HepG2 (cell line): Measurements from ENCODE around the gene SEC14L1. TPM values are rescaled to one million over a fixed set of nuclear protein-coding genes. Genes with fewer than 3 reads are reported as not detected.
"Not testable (repeated sequence)": the region's sequence is repeated elsewhere in the genome, so short reads cannot be mapped to it uniquely, and the experiment has no call there.

Experiments used
- ATAC-seq: fragments of 200-7000 bp; cut with Tn5 transposase; 3 replicates; pipeline ENCODE4 v1.9.1; 2020; ENCODE audit warnings: mild to moderate bottlenecking, moderate library complexity
- BruUV-seq: library from RNA; stranded (reverse); fragments of 400-500 nt; replicated peaks from 2 replicates; lab custom pipeline; 2021; lab: Mats Ljungman, UMichigan
- CTCF ChIA-PET: fragments of 300-600 bp; formaldehyde crosslinking; extraction: SDS; loops from one replicate; lab custom pipeline; 2021; ENCODE audit warnings: low total read pairs, inconsistent platforms, low intra/inter-chr PET ratio; lab: Yijun Ruan, JAX
- POLR2A ChIA-PET: fragments of 350-600 bp; sonication (Branson Sonifier 250); formaldehyde crosslinking; loops from one replicate; lab custom pipeline; 2020; ENCODE audit warnings: antibody characterized with exemption, inconsistent platforms; lab: Yijun Ruan, JAX
- DNase-seq: peaks from one replicate; pipeline ENCODE4 v3.0.0-alpha.2; 2015; ENCODE audit warnings: low spot score
- FAIRE-seq: peaks from 3 replicates; lab custom pipeline; 2011; peaks lifted over from hg19 to GRCh38; lab: Jason Lieb, UNC
- H2AFZ ChIP-seq: one replicate; pipeline ENCODE4 v1.6.1; 2011; ENCODE audit warnings: low read length, inconsistent platforms
- H3K27ac ChIP-seq: fragments of 300-600 bp; 3 replicates; pipeline ENCODE4 v1.8.0; 2011; ENCODE audit warnings: mixed run types, mild to moderate bottlenecking, mixed read lengths, low read length, inconsistent platforms; ENCODE audit not compliant: insufficient read depth; ENCODE audit errors: extremely low read length
- H3K27me3 ChIP-seq, 2 experiments: fragments of 200-600 bp in 1 of 2; 2 replicates in 1 of 2; 3 replicates in 1 of 2; pipeline versions ENCODE4 v1.6.0 to v1.8.0; 2011; ENCODE audit warnings: low read length in 2 of 2, mild to moderate bottlenecking in 2 of 2, moderate library complexity in 2 of 2, inconsistent platforms in 1 of 2; ENCODE audit not compliant: insufficient read depth in 2 of 2, control insufficient read depth in 1 of 2
- H3K36me3 ChIP-seq, 2 experiments: fragments of 200-600 bp in 1 of 2; replicated peaks in 1 of 2; 2 replicates in 1 of 2; 3 replicates in 1 of 2; pipeline versions ENCODE4 v1.5.1 to v1.8.0; 2011; ENCODE audit warnings: low read length in 2 of 2, inconsistent platforms in 1 of 2; ENCODE audit not compliant: insufficient read depth in 2 of 2, control insufficient read depth in 1 of 2
- H3K4me1 ChIP-seq: 2 replicates; pipeline ENCODE4 v1.5.1; 2012; ENCODE audit warnings: low read length, inconsistent platforms; ENCODE audit not compliant: insufficient read depth
- H3K4me2 ChIP-seq: 2 replicates; pipeline ENCODE4 v1.6.0; 2011; ENCODE audit warnings: low read depth, low read length, inconsistent platforms
- H3K4me3 ChIP-seq, 3 experiments: fragments of 200-600 bp in 1 of 3; sonication (generic), shearing (Covaris generic) in 1 of 3; replicated peaks in 1 of 3; 2 replicates each; pipeline ENCODE4 v1.5.1; 2011 to 2016; ENCODE audit warnings: low read length in 3 of 3, inconsistent platforms in 2 of 3, low read depth in 2 of 3, mild to moderate bottlenecking in 2 of 3, control low read depth in 1 of 3, mixed read lengths in 1 of 3; ENCODE audit not compliant: insufficient read depth in 1 of 3
- H3K79me2 ChIP-seq: one replicate; pipeline ENCODE4 v1.6.1; 2011; ENCODE audit warnings: low read length, inconsistent platforms; ENCODE audit not compliant: insufficient read depth
- H3K9ac ChIP-seq: 2 replicates; pipeline ENCODE4 v1.6.0; 2011; ENCODE audit warnings: mild to moderate bottlenecking, low read depth, low read length, inconsistent platforms; ENCODE audit not compliant: insufficient read depth
- H3K9me3 ChIP-seq: 2 replicates; pipeline ENCODE4 v1.5.1; 2012; ENCODE audit warnings: mild to moderate bottlenecking, low read length
- H4K20me1 ChIP-seq: 2 replicates; pipeline ENCODE4 v1.6.0; 2011; ENCODE audit warnings: inconsistent platforms, mild to moderate bottlenecking, low read length, moderate library complexity; ENCODE audit not compliant: insufficient read depth
- FOXA1 ChIP-seq, 2 experiments: fragments of 450-650 bp in 1 of 2; sonication (generic) in 1 of 2; formaldehyde crosslinking in 1 of 2; IDR thresholded peaks; 2 replicates each; pipeline versions ENCODE4 v1.4.0 to v1.6.1; 2016 to 2020; ENCODE audit warnings: missing genetic modification reagents in 1 of 2
- FOXO4 ChIP-seq: sonication (generic); formaldehyde crosslinking; conservative IDR thresholded peaks from 2 replicates; pipeline ENCODE4 v1.8.1; 2023; ENCODE audit warnings: missing genetic modification reagents
- HNF1B ChIP-seq: sonication (generic); formaldehyde crosslinking; IDR thresholded peaks from 2 replicates; pipeline ENCODE4 v1.5.1; 2020; ENCODE audit warnings: mild to moderate bottlenecking, moderate library complexity, missing genetic modification reagents
- KAT7 ChIP-seq: IDR thresholded peaks from 2 replicates; pipeline ENCODE4 v1.6.1; 2018; ENCODE audit warnings: borderline replicate concordance, missing compliant biosample characterization
- KDM1A ChIP-seq: IDR thresholded peaks from 2 replicates; pipeline ENCODE4 v1.6.1; 2016; ENCODE audit warnings: missing compliant biosample characterization
- SUZ12 ChIP-seq: fragments of 150-350 bp; IDR thresholded peaks from 2 replicates; pipeline ENCODE4 v1.6.1; 2014; ENCODE audit warnings: low read depth, low read length
- TARDBP ChIP-seq: sonication (generic); formaldehyde crosslinking; IDR thresholded peaks from 2 replicates; pipeline ENCODE4 v1.8.0; 2022; ENCODE audit warnings: mild to moderate bottlenecking, missing genetic modification reagents
- USF2 ChIP-seq, 2 experiments: sonication (generic) in 1 of 2; formaldehyde crosslinking in 1 of 2; IDR thresholded peaks; 2 replicates each; pipeline versions ENCODE4 v1.5.1 to v1.6.1; 2011 to 2020; ENCODE audit warnings: borderline replicate concordance in 1 of 2, low read depth in 1 of 2, low read length in 1 of 2, mild to moderate bottlenecking in 1 of 2, missing genetic modification reagents in 1 of 2, moderate library complexity in 1 of 2
- ZNF460 ChIP-seq: sonication (generic); formaldehyde crosslinking; IDR thresholded peaks from 2 replicates; pipeline ENCODE4 v1.5.1; 2020; ENCODE audit warnings: missing genetic modification reagents, mild to moderate bottlenecking, borderline replicate concordance
- ZNF556 ChIP-seq: sonication (generic); formaldehyde crosslinking; IDR thresholded peaks from 2 replicates; pipeline ENCODE4 v1.4.0; 2020; ENCODE audit warnings: mild to moderate bottlenecking, missing genetic modification reagents, borderline replicate concordance
- ZNF572 ChIP-seq: sonication (generic); formaldehyde crosslinking; IDR thresholded peaks from 2 replicates; pipeline ENCODE4 v1.5.1; 2020; ENCODE audit warnings: mild to moderate bottlenecking, missing genetic modification reagents
- ZNF652 ChIP-seq: IDR thresholded peaks from 2 replicates; pipeline ENCODE4 v1.6.1; 2016; ENCODE audit warnings: low read depth, borderline replicate concordance
- ZNF724P ChIP-seq: sonication (generic); formaldehyde crosslinking; IDR thresholded peaks from 2 replicates; pipeline ENCODE4 v1.8.0; 2022; ENCODE audit warnings: missing genetic modification reagents, borderline replicate concordance
- ZSCAN12 ChIP-seq: sonication (generic); formaldehyde crosslinking; IDR thresholded peaks from 2 replicates; pipeline ENCODE4 v1.9.0; 2021; ENCODE audit warnings: mild to moderate bottlenecking, missing genetic modification reagents
- WGBS: methylation state at CpG from one replicate; pipeline ENCODE4 v1.1.6; 2017; ENCODE audit warnings: low lambda C conversion rate; 5-methylcytosine and 5-hydroxymethylcytosine counted together
- in situ Hi-C: cut with HindIII; loops from 2 replicates; pipeline ENCODE4 v1.10.0; 2017; ENCODE audit warnings: low pct_unique_long_range_greater_than_20kb; ENCODE audit not compliant: extremely low pct_ligation_motif_present
- intact Hi-C: fragments of 100-400 bp; cut with micrococcal nuclease; formaldehyde crosslinking; loops from one replicate; pipeline ENCODE4 v1.10.0; 2022; ENCODE audit not compliant: unreplicated experiment
- polyA plus RNA-seq, 8 experiments: library from polyadenylated mRNA; depleted of rRNA in 3 of 8; stranded (reverse) in 7 of 8; unstranded in 1 of 8; fragments of >200 nt; fragmentation: Illumina TruSeq in 4 of 8; extraction: Trizol in 4 of 8; gene quantifications; 2 replicates each; pipeline versions ENCODE4 v1.2.1 to v1.2.3, GENCODE V29; 2011 to 2016; ENCODE audit warnings: low read depth in 4 of 8, missing spikeins in 1 of 8, mixed read lengths in 1 of 8; ENCODE audit not compliant: insufficient read depth in 1 of 8
- total RNA-seq, 5 experiments: library from RNA; depleted of rRNA; stranded (reverse); fragments of >200 nt; fragmentation: Illumina TruSeq; extraction: Trizol; gene quantifications; 2 replicates each; pipeline ENCODE4 v1.2.3, GENCODE V29; 2016; ENCODE audit warnings: low read depth in 1 of 5

SEC14L1 gene
- total and polyA plus RNA-seq, 2 of the 13 experiments (the other 11 are each of a cell fraction or from before 2014, with no cell fraction given): 26.3 to 43.9 TPM

GRCh38 chr17:77101521-77102410, 39.0 kb upstream of the SEC14L1 start (continued):
- TF ChIP-seq USF2 (IDR thresholded peaks at IDR 0.05; ENCODE audit: low read depth, low read length): no peak
- TF ChIP-seq USF2 (CRISPR knock-in tag; IDR thresholded peaks at IDR 0.05; ENCODE audit: borderline replicate concordance): no peak
- no peak for TF ChIP-seq SUZ12
- TF ChIP-seq ZNF652 (CRISPR knock-in tag): peak; percentile 75
- no peak for TF ChIP-seq KDM1A
- TF ChIP-seq ZSCAN12: no peak

GRCh38 chr17:77102411-77103134, 38.2 kb upstream of the SEC14L1 start:
- H3K4me3 ChIP-seq: peak overlapping the region in 2 of 3 experiments; percentile 19 to 44; a peak in 1 of 6 replicates
- H2AFZ ChIP-seq; H3K27me3 ChIP-seq; ATAC-seq; FAIRE-seq; H3K79me2 ChIP-seq; CTCF ChIA-PET; H3K9me3 ChIP-seq; in situ Hi-C loops; H4K20me1 ChIP-seq; intact Hi-C loops; DNase-seq; BruUV-seq; TF ChIP-seq FOXA1 (IDR thresholded peaks at IDR 0.05): not testable (repeated sequence)
- POLR2A ChIA-PET: interaction anchor here (0.7 to 4.3 kb wide), 12 partner anchors 8 to 187 kb away, joined by 3 to 50 read pairs (median 6); partner anchors contain the start of gene SEC14L1
- peaks cover 2 to 13% of the 10 kb centered on the region in 2 experiments; a peak in 3 of 5 replicates for H3K36me3 ChIP-seq
- H3K4me1 ChIP-seq: peaks cover 90% of the 10 kb centered on the region
- H3K9ac ChIP-seq: peak overlapping the region; percentile 21; the same call in 1 of the 2 replicates
- peak overlapping the region; percentile 77 for H3K4me2 ChIP-seq
- WGBS: 74% methylated on average over 8 of the region's 8 CpGs
- H3K27ac ChIP-seq: peak overlapping the region; percentile 59
- peak; percentile 50; the same call in 1 of the 2 replicates for TF ChIP-seq HNF1B (CRISPR knock-in tag)
- TF ChIP-seq TARDBP (CRISPR knock-in tag): 0 out of 2 replicates have a peak, but pooled peaks have one; percentile 35
- peak; percentile 49; the same call in 1 of the 2 replicates for TF ChIP-seq ZNF724P
- peak; percentile 44; the same call in 1 of the 2 replicates for TF ChIP-seq KAT7 (CRISPR knock-in tag)
- 0 out of 2 replicates have a peak, but pooled peaks have one; percentile 8 for TF ChIP-seq FOXA1 (CRISPR knock-in tag; IDR thresholded peaks at IDR 0.05)
- 0 out of 2 replicates have a peak, but pooled peaks have one; percentile 47 for TF ChIP-seq FOXO4 (CRISPR knock-in tag)
- TF ChIP-seq ZNF572 (CRISPR knock-in tag): 0 out of 2 replicates have a peak, but pooled peaks have one; percentile 15
- 0 out of 2 replicates have a peak, but pooled peaks have one; percentile 12 for TF ChIP-seq ZNF556 (CRISPR knock-in tag)
- peak; percentile 61; the same call in 1 of the 2 replicates for TF ChIP-seq ZNF460 (CRISPR knock-in tag)
